Panc1 (cell line): ENCODE results near the gene UBAC2. TPM values are rescaled to one million over a fixed set of nuclear protein-coding genes. Genes with fewer than 3 reads are reported as not detected.

ENCODE experiments used
- ATAC-seq: fragments of 200-7000 bp; cut with Tn5 transposase; 2 replicates; pipeline ENCODE4 v1.9.1; 2020; ENCODE audit warnings: mild to moderate bottlenecking, moderate library complexity
- BruUV-seq: library from RNA; stranded (reverse); fragments of 400-500 nt; replicated peaks from 2 replicates; lab custom pipeline; 2021; lab: Mats Ljungman, UMichigan
- CTCF ChIA-PET: fragments of 300-600 bp; sonication (Branson Sonifier 250); formaldehyde crosslinking; loops from one replicate; lab custom pipeline; 2022; ENCODE audit warnings: antibody characterized with exemption; lab: Charles Lee
- POLR2A ChIA-PET: fragments of 300-600 bp; sonication (Branson Sonifier 250); formaldehyde crosslinking; loops from one replicate; lab custom pipeline; 2022; ENCODE audit warnings: antibody characterized with exemption; lab: Charles Lee
- DNase-seq: peaks from one replicate; pipeline ENCODE4 v3.0.0-alpha.2; 2010; ENCODE audit warnings: low read depth, low spot score
- H3K27ac ChIP-seq: 2 replicates; pipeline ENCODE4 v1.5.1; 2011; ENCODE audit warnings: mild to moderate bottlenecking, low read length, inconsistent platforms
- H3K27me3 ChIP-seq: fragments of 200-500 bp; sonication (Bioruptor generic); 2 replicates; pipeline ENCODE4 v1.6.0; 2014; ENCODE audit warnings: low read length, inconsistent platforms; ENCODE audit not compliant: control insufficient read depth, insufficient read depth
- H3K36me3 ChIP-seq: fragments of 200-500 bp; sonication (Bioruptor generic); 2 replicates; pipeline ENCODE4 v1.5.1; 2014; ENCODE audit warnings: inconsistent platforms, mild to moderate bottlenecking, low read length, moderate library complexity; ENCODE audit not compliant: control insufficient read depth, insufficient read depth
- H3K4me1 ChIP-seq: 2 replicates; pipeline ENCODE4 v1.5.1; 2011; ENCODE audit warnings: inconsistent platforms, mild to moderate bottlenecking, low read length, moderate library complexity; ENCODE audit not compliant: control insufficient read depth, insufficient read depth
- H3K4me3 ChIP-seq, 2 experiments: 2 replicates each; pipeline ENCODE4 v1.5.1; 2011 to 2012; ENCODE audit warnings: low read depth in 2 of 2, low read length in 2 of 2, mild to moderate bottlenecking in 2 of 2, inconsistent platforms in 1 of 2, moderate library complexity in 1 of 2
- H3K9me3 ChIP-seq: fragments of 200-500 bp; sonication (Bioruptor generic); 2 replicates; pipeline ENCODE4 v1.5.1; 2014; ENCODE audit warnings: low read depth, mild to moderate bottlenecking, inconsistent platforms, low read length, moderate library complexity; ENCODE audit not compliant: control insufficient read depth, insufficient read depth
- POLR2AphosphoS5 ChIP-seq: IDR thresholded peaks from 2 replicates; pipeline ENCODE4 v1.6.1; 2012; ENCODE audit warnings: mild to moderate bottlenecking, low read depth, low read length, moderate library complexity
- SIN3A ChIP-seq: IDR thresholded peaks from 2 replicates; pipeline ENCODE4 v1.6.1; 2012; ENCODE audit warnings: low read depth, mild to moderate bottlenecking, low read length, moderate library complexity, borderline replicate concordance; ENCODE audit not compliant: insufficient read depth
- TCF7L2 ChIP-seq: IDR thresholded peaks from 2 replicates; pipeline ENCODE4 v1.6.1; 2011; ENCODE audit warnings: mild to moderate bottlenecking, low read depth, low read length, inconsistent platforms
- in situ Hi-C: cut with HindIII; loops from 2 replicates; pipeline ENCODE4 v1.10.0; 2016; ENCODE audit warnings: low sequenced_read_pairs, low pct_unique_long_range_greater_than_20kb
- intact Hi-C: fragments of 100-400 bp; cut with micrococcal nuclease; formaldehyde crosslinking; loops from one replicate; pipeline ENCODE4 v1.10.0; 2022; ENCODE audit not compliant: unreplicated experiment
- total RNA-seq: library from RNA; stranded (reverse); gene quantifications from one replicate; pipeline ENCODE4 v1.2.1, GENCODE V29; 2021; ENCODE audit not compliant: unreplicated experiment
- TF ChIP-seq, protein P1 (sequence below): fragments of 450-650 bp; IDR thresholded peaks from 2 replicates; pipeline ENCODE4 v1.5.1; 2017; ENCODE audit warnings: mild to moderate bottlenecking
- TF ChIP-seq, protein P2 (sequence below), 2 experiments: IDR thresholded peaks; 2 replicates each; pipeline ENCODE4 v1.6.1; 2011 to 2012; ENCODE audit warnings: low read depth in 2 of 2, control low read depth in 1 of 2, low read length in 1 of 2, mild to moderate bottlenecking in 1 of 2, moderate library complexity in 1 of 2; ENCODE audit not compliant: insufficient read depth in 1 of 2

UBAC2 gene
- total RNA-seq, 1 experiment from 2014 or later, result 40.8 TPM

DNA sequence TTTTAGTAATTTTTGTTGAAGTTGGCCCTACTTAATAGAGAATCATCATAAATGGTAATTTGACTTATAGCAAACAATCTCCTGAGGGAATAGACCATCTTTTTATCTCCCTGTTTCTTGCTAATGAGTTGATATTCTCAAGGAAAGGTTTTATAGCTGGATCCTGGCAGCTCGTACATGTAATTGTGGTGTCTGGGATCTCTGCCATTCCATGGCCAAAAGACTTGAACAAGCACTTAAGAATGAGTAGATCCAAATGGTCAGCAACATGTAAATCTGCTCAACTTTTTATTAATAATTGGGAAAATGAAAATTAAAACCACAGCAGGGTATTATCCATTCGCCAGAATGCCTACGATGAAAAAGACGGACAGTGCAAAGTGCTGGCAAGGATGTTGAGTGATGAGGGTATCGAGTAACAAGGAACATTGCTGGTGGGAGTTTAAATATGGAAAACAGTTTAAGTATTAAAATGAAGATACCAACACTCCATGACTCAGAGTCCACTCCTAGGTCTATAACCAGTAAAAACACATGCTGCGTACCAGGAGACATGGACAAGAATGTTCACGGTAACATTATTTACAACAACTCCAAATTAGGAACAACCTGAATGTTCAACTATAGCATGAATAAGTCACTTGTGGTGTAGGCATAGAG, 62.6 kb downstream of the UBAC2 start:
- POLR2A ChIA-PET, result no interaction called here

DNA sequence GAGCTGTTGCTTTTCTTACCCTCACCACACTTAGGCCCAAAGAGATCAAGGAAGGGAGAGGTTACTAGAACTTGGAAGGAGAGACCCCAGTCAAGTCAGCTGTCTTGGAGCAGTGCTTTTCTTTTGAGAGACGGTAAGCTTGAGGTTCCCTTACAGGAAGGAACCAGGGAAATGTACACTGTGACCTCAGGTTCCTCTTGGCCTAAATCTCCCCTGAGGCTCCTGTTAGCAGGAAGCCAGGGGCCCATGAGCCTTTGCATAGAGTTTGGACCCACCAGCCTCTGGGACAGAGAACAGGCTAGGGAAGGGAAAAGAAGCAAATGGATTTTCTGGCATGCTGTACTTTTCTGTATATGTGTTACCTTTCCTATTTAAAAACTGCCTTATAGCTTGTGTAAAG, 63.4 kb downstream of the UBAC2 start:
- ChIA-PET POLR2A (no interaction called here), CTCF (interaction anchor here (1.3 kb wide), 1 partner anchor 67 kb away, joined by 3 read pairs; no protein-coding TSS in a partner anchor)
- no peaks in the 10 kb centered on the region for H3K36me3 ChIP-seq
- no peak for DNase-seq
- ATAC-seq, result no peak
- in situ Hi-C loops (no loop called here), intact Hi-C loops (no loop called here)
- no peaks in the 10 kb centered on the region for H3K27me3 ChIP-seq
- H3K4me1 ChIP-seq, result no peaks in the 10 kb centered on the region
- no TSS peak for BruUV-seq
- TF ChIP-seq, protein P1, sequence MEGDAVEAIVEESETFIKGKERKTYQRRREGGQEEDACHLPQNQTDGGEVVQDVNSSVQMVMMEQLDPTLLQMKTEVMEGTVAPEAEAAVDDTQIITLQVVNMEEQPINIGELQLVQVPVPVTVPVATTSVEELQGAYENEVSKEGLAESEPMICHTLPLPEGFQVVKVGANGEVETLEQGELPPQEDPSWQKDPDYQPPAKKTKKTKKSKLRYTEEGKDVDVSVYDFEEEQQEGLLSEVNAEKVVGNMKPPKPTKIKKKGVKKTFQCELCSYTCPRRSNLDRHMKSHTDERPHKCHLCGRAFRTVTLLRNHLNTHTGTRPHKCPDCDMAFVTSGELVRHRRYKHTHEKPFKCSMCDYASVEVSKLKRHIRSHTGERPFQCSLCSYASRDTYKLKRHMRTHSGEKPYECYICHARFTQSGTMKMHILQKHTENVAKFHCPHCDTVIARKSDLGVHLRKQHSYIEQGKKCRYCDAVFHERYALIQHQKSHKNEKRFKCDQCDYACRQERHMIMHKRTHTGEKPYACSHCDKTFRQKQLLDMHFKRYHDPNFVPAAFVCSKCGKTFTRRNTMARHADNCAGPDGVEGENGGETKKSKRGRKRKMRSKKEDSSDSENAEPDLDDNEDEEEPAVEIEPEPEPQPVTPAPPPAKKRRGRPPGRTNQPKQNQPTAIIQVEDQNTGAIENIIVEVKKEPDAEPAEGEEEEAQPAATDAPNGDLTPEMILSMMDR, result no peak
- no peak for TF ChIP-seq POLR2AphosphoS5
- TF ChIP-seq SIN3A, result no peak
- TF ChIP-seq, protein P2, sequence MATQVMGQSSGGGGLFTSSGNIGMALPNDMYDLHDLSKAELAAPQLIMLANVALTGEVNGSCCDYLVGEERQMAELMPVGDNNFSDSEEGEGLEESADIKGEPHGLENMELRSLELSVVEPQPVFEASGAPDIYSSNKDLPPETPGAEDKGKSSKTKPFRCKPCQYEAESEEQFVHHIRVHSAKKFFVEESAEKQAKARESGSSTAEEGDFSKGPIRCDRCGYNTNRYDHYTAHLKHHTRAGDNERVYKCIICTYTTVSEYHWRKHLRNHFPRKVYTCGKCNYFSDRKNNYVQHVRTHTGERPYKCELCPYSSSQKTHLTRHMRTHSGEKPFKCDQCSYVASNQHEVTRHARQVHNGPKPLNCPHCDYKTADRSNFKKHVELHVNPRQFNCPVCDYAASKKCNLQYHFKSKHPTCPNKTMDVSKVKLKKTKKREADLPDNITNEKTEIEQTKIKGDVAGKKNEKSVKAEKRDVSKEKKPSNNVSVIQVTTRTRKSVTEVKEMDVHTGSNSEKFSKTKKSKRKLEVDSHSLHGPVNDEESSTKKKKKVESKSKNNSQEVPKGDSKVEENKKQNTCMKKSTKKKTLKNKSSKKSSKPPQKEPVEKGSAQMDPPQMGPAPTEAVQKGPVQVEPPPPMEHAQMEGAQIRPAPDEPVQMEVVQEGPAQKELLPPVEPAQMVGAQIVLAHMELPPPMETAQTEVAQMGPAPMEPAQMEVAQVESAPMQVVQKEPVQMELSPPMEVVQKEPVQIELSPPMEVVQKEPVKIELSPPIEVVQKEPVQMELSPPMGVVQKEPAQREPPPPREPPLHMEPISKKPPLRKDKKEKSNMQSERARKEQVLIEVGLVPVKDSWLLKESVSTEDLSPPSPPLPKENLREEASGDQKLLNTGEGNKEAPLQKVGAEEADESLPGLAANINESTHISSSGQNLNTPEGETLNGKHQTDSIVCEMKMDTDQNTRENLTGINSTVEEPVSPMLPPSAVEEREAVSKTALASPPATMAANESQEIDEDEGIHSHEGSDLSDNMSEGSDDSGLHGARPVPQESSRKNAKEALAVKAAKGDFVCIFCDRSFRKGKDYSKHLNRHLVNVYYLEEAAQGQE (IDR thresholded peaks at IDR 0.05; ENCODE audit: insufficient read depth in 1 of 2, low read depth in 2 of 2, low read length in 1 of 2), result no peak
- no peak for TF ChIP-seq TCF7L2
- no peak overlapping the region for H3K4me3 ChIP-seq
- H3K9me3 ChIP-seq, result no peaks in the 10 kb centered on the region
- no peak overlapping the region for H3K27ac ChIP-seq

More for the DNA sequence above, 62.6 kb downstream of the UBAC2 start:
- H3K9me3 ChIP-seq, result no peaks in the 10 kb centered on the region
- BruUV-seq, result TSS peak; percentile 13
- ATAC-seq, result no peak
- H3K4me3 ChIP-seq, result no peak overlapping the region
- no peaks in the 10 kb centered on the region for H3K27me3 ChIP-seq
- H3K36me3 ChIP-seq, result no peaks in the 10 kb centered on the region
- H3K27ac ChIP-seq, result no peak overlapping the region
- in situ Hi-C loops (no loop called here), intact Hi-C loops (no loop called here)
- H3K4me1 ChIP-seq, result no peaks in the 10 kb centered on the region
- TF ChIP-seq SIN3A, result no peak
- TF ChIP-seq, protein P2 (IDR thresholded peaks at IDR 0.05; ENCODE audit: insufficient read depth in 1 of 2, low read depth in 2 of 2, low read length in 1 of 2), result no peak
- TF ChIP-seq TCF7L2, result no peak
- no peak for TF ChIP-seq POLR2AphosphoS5
- TF ChIP-seq, protein P1, result no peak
- no peak for DNase-seq
- CTCF ChIA-PET, result no interaction called here
